Brain microvascular endothelial cell (primary cell): Measurements from ENCODE around the gene MTCH2.

Source experiments
- DNase-seq: peaks from one replicate; pipeline ENCODE4 v3.0.0-alpha.2; 2020
- H3K27ac ChIP-seq: fragments of 250-450 bp; sonication (Bioruptor Pico); 2 replicates; pipeline ENCODE4 v1.5.1; 2020; ENCODE audit warnings: mild to moderate bottlenecking, moderate library complexity
- H3K27me3 ChIP-seq: fragments of 250-450 bp; sonication (Bioruptor Pico); replicated peaks from 2 replicates; pipeline ENCODE4 v1.5.1; 2020; ENCODE audit warnings: mild to moderate bottlenecking
- H3K36me3 ChIP-seq: fragments of 250-450 bp; sonication (Bioruptor Pico); replicated peaks from 2 replicates; pipeline ENCODE4 v1.5.1; 2020; ENCODE audit warnings: mild to moderate bottlenecking
- H3K4me3 ChIP-seq: 2 replicates; pipeline ENCODE4 v1.5.1; 2011; ENCODE audit warnings: low read depth, mild to moderate bottlenecking, control low read depth, low read length, moderate library complexity
- CTCF ChIP-seq: IDR thresholded peaks from 2 replicates; pipeline ENCODE4 v1.5.1; 2011; ENCODE audit warnings: low read depth, mild to moderate bottlenecking, moderate library complexity, low read length, control low read depth, inconsistent platforms; ENCODE audit errors: missing control alignments
- in situ Hi-C: cut with HindIII; loops from 2 replicates; pipeline ENCODE4 v1.10.0; 2017; ENCODE audit warnings: low sequenced_read_pairs, low pct_ligation_motif_present

MTCH2 gene

GRCh38 chr11:47611348-47611794 lies 31.0 kb downstream of the MTCH2 start:
- H3K4me3 ChIP-seq: no peak overlapping the region
- peaks cover 2% of the 10 kb centered on the region for H3K36me3 ChIP-seq
- DNase-seq: no peak
- no peak for TF ChIP-seq CTCF
- no peaks in the 10 kb centered on the region for H3K27me3 ChIP-seq
- H3K27ac ChIP-seq: no peak overlapping the region
- in situ Hi-C loops: no loop called here

DNA sequence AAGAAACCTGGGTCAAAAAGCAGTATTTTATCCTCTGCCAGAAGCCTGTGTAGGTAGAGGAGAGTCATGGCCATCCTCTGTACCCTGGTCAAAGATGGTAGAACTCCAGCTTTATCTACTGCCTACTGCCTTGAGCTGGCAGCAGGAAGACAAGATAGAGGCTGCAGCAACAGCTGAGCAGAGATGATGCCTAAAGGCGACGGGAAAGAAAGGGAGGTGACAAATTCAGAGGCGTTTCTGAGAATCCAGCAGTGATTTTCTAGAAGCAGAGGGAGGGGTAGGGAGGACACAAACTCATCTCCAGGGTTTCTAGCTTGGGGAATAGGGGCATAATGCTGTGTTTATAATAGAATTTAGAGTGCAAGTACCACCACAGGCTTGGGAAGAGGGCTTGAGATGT lies 32.7 kb downstream of the MTCH2 start:
- Histone ChIP-seq H3K36me3 (peaks cover 2% of the 10 kb centered on the region), H3K27ac (no peak overlapping the region), H3K27me3 (no peaks in the 10 kb centered on the region), H3K4me3 (no peak overlapping the region)
- no peak for DNase-seq
- in situ Hi-C loops: no loop called here
- TF ChIP-seq CTCF: no peak

DNA sequence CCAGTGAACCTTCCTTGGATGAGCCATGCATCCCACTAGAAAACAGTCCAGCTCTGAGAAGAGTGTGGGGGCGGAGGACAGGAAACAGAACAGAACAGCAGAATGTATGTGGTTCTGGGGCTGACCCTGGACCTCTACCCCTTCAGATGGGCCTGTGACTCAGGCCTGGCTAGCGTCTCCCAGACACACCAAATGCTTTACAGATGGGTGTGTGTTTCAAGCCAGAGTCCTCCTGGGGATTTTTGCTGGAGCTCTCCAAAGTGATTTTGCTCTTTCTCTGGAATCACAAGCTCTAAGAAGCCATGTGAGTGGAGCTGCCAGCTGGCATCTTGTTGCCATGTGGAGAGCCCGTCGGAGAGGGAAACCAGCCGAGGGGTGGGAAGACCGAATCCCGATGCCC lies 35.0 kb downstream of the MTCH2 start:
- in situ Hi-C loops: no loop called here
- H3K4me3 ChIP-seq: no peak overlapping the region

GRCh38 chr11:47606731-47607130 lies 35.6 kb downstream of the MTCH2 start:
- Histone ChIP-seq H3K4me3 (no peak overlapping the region), H3K27me3 (no peaks in the 10 kb centered on the region), H3K27ac (peak overlapping the region; percentile 38), H3K36me3 (peaks cover 2% of the 10 kb centered on the region)
- no peak for TF ChIP-seq CTCF
- in situ Hi-C loops: no loop called here
- peak; percentile 29 for DNase-seq

More for the DNA sequence above, 35.0 kb downstream of the MTCH2 start:
- Histone ChIP-seq H3K27me3 (no peaks in the 10 kb centered on the region), H3K27ac (peak overlapping the region; percentile 38), H3K36me3 (peaks cover 2% of the 10 kb centered on the region)
- TF ChIP-seq CTCF: no peak
- peak; percentile 94 for DNase-seq

DNA sequence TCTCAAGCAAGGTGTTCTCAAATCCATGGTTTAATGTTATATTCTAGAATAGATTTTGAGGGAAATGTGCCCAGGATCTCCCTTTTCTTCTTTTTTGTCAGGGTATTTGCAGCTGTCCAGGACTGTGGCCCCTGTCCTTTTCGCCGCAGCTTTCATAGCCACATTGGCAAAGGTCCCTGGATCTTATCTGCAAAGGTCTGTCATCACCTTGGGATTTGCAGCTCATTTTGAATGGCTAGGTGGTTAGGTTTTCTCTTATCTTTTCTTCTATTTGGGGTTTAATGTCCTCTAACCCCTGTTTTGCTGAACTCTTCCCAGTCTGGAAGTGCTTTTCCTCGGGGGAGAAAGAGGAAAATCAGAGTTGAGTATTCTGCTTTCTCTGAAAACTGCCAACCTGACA lies 36.4 kb downstream of the MTCH2 start:
- in situ Hi-C loops: no loop called here
- Histone ChIP-seq H3K36me3 (no peaks in the 10 kb centered on the region), H3K27ac (no peak overlapping the region), H3K4me3 (no peak overlapping the region), H3K27me3 (no peaks in the 10 kb centered on the region)
- TF ChIP-seq CTCF: no peak
- no peak for DNase-seq

GRCh38 chr11:47603295-47603694 lies 39.1 kb downstream of the MTCH2 start:
- H3K27me3 ChIP-seq: no peaks in the 10 kb centered on the region
- no peak overlapping the region for H3K27ac ChIP-seq
- H3K36me3 ChIP-seq: no peaks in the 10 kb centered on the region
- no peak for DNase-seq
- no peak overlapping the region for H3K4me3 ChIP-seq
- in situ Hi-C loops: no loop called here
- TF ChIP-seq CTCF: no peak
